GM19395 (cell line): ENCODE measurements around the gene LRRC43.

Experiments
- ATAC-seq: cut with Tn5 transposase; IDR thresholded peaks from one replicate; pipeline ENCODE4 v1.9.1; 2021; ENCODE audit warnings: mild to moderate bottlenecking, moderate library complexity; ENCODE audit not compliant: unreplicated experiment

Gene LRRC43

GRCh38 chr12:122215771-122216170 lies 32.8 kb downstream of the LRRC43 start:
- no peak for ATAC-seq

- ATAC-seq, result no peak
Observed at GRCh38 chr12:122216445-122216844, 33.5 kb downstream of the LRRC43 start.

GRCh38 chr12:122225683-122226365 lies 42.9 kb downstream of the LRRC43 start, which contains the start of gene DIABLO:
DIABLO (minus strand) TSS chr12:122226052; CDS start chr12:122226014, 38 bp downstream.
- ATAC-seq, result peak; percentile 93

DNA sequence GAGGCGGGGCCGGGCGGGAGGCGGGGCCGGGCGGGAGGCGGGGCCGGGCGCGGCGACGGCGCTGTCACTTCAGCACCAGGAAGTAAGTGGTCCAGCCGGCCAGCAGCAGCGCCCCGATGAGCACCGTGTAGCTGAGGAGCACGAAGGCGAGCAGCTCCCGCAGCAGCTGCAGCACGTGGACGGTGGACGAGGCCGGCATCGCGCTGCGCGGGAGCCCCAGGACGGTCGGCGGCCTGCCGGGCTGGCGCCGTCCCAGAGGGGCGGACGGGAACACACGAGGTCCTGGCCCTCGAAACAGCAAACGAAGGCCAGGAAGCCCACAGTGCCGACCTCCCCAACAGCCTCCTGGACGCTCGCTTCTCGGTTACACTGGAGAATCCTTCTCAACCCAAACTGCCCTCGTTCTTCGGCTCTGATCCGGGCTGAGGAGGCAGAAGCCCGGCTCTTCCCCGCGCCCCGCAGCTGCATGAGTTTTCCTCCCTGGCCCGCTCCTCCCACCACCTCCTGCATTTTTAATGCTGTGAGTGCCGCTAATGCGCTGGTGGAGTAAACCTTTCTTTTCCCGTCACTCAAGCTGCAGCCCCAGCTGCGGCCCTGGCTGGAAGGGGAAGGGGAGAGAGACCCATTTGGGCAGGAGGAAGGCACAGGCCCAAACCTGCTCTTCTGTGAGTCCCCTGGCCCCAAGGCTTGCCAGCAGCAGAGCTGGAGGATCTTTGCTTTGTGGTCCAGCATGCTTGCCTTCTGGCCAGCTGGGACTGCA lies 43.6 kb downstream of the LRRC43 start:
- no peak for ATAC-seq

DNA sequence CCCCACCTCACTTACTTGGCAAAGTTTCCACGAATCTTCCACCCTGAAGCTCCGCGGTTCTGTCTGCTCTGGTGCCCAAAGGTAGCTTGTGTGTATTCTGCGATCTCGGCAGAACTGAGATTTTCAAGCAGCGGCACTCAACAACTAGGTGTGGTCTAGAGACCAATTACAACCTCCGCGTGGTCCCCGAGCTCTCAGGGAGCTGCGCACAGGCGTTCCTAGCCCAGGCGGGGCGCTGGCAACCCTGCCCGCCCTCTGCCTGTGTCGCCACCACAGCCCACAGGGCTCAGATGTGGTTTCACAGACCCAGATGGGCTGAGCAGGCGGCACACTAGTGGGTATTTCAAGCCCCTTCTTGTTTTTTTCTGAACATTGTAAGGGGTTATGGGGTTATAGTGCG lies 44.4 kb downstream of the LRRC43 start:
- ATAC-seq, result no peak

DNA sequence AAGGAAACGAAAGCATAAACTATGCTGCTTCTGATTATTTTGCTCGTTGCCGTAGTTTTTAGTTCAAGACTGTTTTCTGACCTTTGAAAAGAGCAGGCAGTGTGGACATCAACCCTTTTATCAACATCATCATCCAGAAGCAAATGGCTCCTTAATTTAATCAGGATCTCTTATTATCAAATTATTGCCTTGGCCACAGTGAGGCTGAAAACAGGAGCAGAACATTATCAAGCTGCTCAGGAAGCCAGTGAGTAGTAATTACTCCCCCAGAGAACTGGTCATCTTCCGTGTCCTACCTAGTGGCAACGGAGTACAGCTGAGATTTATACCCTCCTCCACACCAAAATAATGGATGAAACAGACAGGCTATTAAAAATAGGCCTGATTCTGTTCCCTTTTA lies 45.2 kb downstream of the LRRC43 start:
- ATAC-seq, result no peak

DNA sequence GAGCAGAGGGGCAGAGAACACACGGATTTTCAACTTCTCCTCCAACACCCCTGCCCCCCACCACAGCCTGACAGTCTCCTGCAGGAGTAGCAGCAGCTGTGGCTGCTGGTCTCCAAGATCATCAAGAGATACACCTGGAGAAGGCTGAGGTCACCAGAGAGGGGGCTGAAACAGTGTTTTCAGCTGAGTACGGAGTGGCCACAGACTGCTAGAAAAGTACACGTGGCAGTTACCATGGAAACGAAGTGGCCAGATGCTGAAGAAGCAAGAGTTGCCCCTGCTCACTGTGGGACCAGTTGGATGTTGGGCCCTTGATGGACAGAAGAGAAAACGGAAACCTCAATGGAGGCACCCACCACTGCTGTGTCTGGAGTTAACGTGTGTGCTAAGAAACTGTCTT lies 47.9 kb downstream of the LRRC43 start:
- ATAC-seq, result no peak

- no peak for ATAC-seq
Observed at GRCh38 chr12:122232691-122233090, 49.8 kb downstream of the LRRC43 start.

- ATAC-seq, result no peak
Observed at GRCh38 chr12:122235741-122236140, 52.8 kb downstream of the LRRC43 start.

DNA sequence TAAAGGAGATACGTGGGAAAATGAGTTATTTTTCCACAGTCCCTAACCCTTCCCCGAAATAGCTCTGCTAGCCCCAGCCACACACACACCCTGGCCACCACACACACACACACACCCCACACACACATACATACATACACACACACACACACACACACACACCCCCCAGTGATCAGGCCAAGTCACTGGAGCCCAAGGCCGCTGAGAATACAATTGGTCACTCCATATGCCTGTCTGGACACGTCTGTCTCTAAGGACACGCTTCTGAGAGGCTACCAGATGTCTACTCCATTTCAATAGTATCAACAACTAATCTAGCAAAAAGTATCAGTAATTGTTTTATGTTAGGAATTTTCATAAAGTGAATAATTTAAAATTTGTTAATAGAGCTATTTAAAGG lies 55.9 kb downstream of the LRRC43 start:
- ATAC-seq, result no peak

DNA sequence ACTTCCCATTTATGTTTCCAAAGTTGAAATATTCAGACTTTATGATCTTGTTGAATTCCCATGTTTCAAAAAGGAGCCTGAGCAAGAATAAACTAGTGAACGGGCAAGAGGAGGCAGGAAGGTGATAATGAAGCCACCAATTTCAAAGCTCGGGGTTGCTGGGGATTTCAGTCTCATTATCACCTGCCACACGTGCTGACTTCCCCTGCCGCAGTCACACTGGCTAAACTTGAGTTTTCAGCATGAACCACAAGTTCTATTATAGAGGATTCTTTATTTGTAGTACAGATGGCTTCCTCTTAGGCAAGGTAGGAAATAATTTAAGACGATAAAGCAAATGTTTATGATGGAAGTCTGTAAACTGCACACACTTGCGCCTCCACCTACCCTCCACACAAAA lies 61.0 kb downstream of the LRRC43 start:
- ATAC-seq, result no peak

DNA sequence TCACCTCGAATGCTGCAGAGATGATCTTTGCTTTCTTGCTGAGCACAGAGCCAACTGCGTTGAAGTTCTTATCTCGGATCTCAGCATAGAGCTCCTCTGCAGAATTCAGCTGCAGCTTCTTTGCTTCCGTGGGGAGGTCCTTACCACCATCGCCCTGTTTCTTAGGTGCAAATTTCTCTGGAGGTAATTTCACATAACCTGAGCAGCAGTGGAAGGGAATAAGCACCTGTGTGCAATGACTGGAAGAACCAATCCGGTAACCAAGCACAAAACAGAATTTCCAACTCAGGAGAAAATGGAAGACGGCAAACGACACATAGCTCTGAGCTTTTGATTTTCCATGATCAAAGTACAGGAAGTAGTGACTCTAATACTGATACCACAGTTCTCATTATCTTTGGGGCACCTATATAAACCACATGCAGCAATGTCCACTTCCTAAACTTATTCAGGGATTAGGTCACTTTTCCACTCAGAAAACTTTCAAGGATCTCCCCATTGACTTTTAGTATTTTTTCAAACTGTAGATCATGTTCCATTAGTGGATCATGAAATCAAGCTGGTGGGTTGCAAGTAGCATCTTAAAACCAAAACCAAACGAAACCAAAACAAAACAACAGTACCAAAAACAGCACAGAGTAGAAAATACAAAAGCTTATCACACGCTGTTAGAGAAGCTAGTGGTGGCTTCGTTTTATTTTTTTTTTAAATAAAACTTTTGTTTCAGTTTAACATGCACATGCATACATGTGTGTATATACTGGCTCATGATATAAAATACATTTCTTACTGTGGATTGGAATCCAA lies 61.8 kb downstream of the LRRC43 start:
- no peak for ATAC-seq

- no peak for ATAC-seq
Observed at GRCh38 chr12:122245553-122245952, 62.6 kb downstream of the LRRC43 start.

DNA sequence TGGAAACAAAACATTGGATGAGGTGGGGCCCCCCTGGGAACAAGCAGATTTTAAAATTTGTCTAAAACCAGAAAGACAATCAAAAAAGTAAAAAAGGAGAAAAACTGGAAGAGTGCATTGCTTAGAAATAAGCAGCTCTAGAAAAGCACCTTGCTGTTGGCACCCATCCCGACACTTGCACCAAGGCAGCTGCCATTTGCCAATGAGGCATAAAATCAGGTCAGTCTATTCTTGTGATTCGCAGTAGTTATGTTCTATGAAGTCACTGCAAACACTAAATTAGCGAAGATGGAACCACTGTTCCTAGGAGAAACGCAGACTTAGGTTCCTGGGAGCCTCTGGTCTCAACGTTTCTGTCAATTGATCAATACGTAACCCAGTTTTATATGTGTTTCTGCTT lies 67.1 kb downstream of the LRRC43 start:
- ATAC-seq, result no peak

- no peak for ATAC-seq
Observed at GRCh38 chr12:122250536-122250935, 67.6 kb downstream of the LRRC43 start.
